Pancreas (tissue), 10 donors: Measurements from ENCODE around the gene FCGBP. TPM values are rescaled to one million over a fixed set of nuclear protein-coding genes. Genes with fewer than 3 reads are reported as not detected.
"Not testable (repeated sequence)": the region's sequence is repeated elsewhere in the genome, so short reads cannot be mapped to it uniquely, and the experiment has no call there.

Source experiments
- ATAC-seq, 4 donors: fragments of 200-7000 bp; cut with Tn5 transposase; one replicate each; pipeline versions ENCODE4 v1.8.0 to v1.9.1; 2020; ENCODE audit warnings: mild to moderate bottlenecking in 4 of 4, moderate library complexity in 4 of 4
- DNase-seq, 6 donors: peaks; one replicate each; pipeline ENCODE4 v3.0.0-alpha.2; 2020
- FAIRE-seq: peaks from 2 replicates; lab custom pipeline; 2012; peaks lifted over from hg19 to GRCh38; lab: Jason Lieb, UNC
- H3K27ac ChIP-seq, 4 donors: fragments of 200-600 bp; sonication (generic); 1 replicate in 3 of 4; 2 replicates in 1 of 4; pipeline versions ENCODE4 v1.5.0 to v1.8.0; 2020
- H3K27me3 ChIP-seq, 4 donors: fragments of 200-600 bp; one replicate each; pipeline ENCODE4 v1.8.0; 2021
- H3K36me3 ChIP-seq, 3 donors: fragments of 200-600 bp; sonication (generic) in 1 of 3; one replicate each; pipeline versions ENCODE4 v1.5.0 to v1.8.0; 2020 to 2021
- H3K4me1 ChIP-seq, 3 donors: fragments of 200-600 bp; one replicate each; pipeline ENCODE4 v1.8.0; 2021
- H3K4me3 ChIP-seq, 4 donors: fragments of 200-600 bp; sonication (generic) in 2 of 4; one replicate each; pipeline versions ENCODE4 v1.5.0 to v1.8.0; 2020 to 2021
- H3K9me3 ChIP-seq, 4 donors: fragments of 200-600 bp; one replicate each; pipeline ENCODE4 v1.8.0; 2021
- CTCF ChIP-seq, 4 donors: fragments of 200-600 bp; sonication (generic) in 3 of 4; IDR thresholded peaks; one replicate each; pipeline versions ENCODE4 v1.5.0 to v1.8.0; 2021; ENCODE audit warnings: antibody characterized with exemption in 4 of 4
- WGBS, 2 donors: extraction: QIAGEN DNeasy Blood & Tissue Kit; methylation state at CpG; one replicate each; pipeline ENCODE4 v1.1.7; 2013; 5-methylcytosine and 5-hydroxymethylcytosine counted together
- intact Hi-C, 3 donors: fragments of 100-400 bp; cut with DNase I; formaldehyde crosslinking; loops; one replicate each; pipeline versions ENCODE4 v1.11.1 to v1.14.2; 2022
- polyA plus RNA-seq, 2 donors: library from polyadenylated mRNA; stranded (reverse); fragments of 200-250 nt; gene quantifications; one replicate each; pipeline ENCODE4 v1.2.3, GENCODE V29; 2013
- total RNA-seq, 6 donors: library from RNA; stranded (reverse); fragmentation: NEBNext Ultra II Directional in 4 of 6; extraction: Animal tissue kit (Norgen Biotek cat#: 25700) in 4 of 6; gene quantifications; one replicate each; pipeline versions ENCODE4 v1.2.1 to v1.2.4, GENCODE V29; 2021 to 2023
- donor health status: healthy with polysubstance abuse.
- donor health status: DM: no; HTN: no; CAD: no; lungs with moderate emphysema.
- donor health status: DM: no; HTN: no; CAD: no.
- donor health status: control.
- donor health status: control.
- donor health status: Bipolar disorder and iron deficiency.
- donor health status: DM: yes; HTN: yes; CAD: no.
- donor health status: DM: no; HTN: no; CAD: no.
- donor health status: DM: no; HTN: no; CAD: no.
- donor health status: DM: yes; HTN: yes; CAD: no.

The FCGBP gene
- total and polyA plus RNA-seq, 8 donors: 1.4 to 118 (median 23.6) TPM

- TF ChIP-seq CTCF (IDR thresholded peaks at IDR 0.05): no peak
- peaks cover 0 to 4% (median 2%) of the 10 kb centered on the region in 3 donors for H3K36me3 ChIP-seq
- WGBS, 2 donors: 88 to 95% methylated on average over 6 of the region's 6 CpGs
- no peaks in the 10 kb centered on the region for H3K27me3 ChIP-seq
- ATAC-seq (no peak), FAIRE-seq (no peak), DNase-seq (no peak)
- no peak overlapping the region for H3K27ac ChIP-seq
- H3K4me1 ChIP-seq: peaks cover 0 to 7% (median 6%) of the 10 kb centered on the region in 3 donors
- intact Hi-C loops: loop anchor here in 1 of 3 donors (10.0 kb wide), 1 partner anchor 74 kb away; no protein-coding TSS in a partner anchor
- H3K9me3 ChIP-seq: no peaks in the 10 kb centered on the region
- H3K4me3 ChIP-seq: no peak overlapping the region
These were observed 34.8 kb upstream of the FCGBP start for GRCh38 chr19:39969266-39969665.

GRCh38 chr19:39968789-39969188 lies 34.4 kb upstream of the FCGBP start:
- 95 to 98% methylated on average over 15 of the region's 15 CpGs for WGBS, 2 donors
- Histone ChIP-seq H3K9me3 (no peaks in the 10 kb centered on the region), H3K27ac (no peak overlapping the region), H3K4me1 (peaks cover 0 to 7% (median 6%) of the 10 kb centered on the region in 3 donors), H3K36me3 (no peaks in the 10 kb centered on the region), H3K27me3 (no peaks in the 10 kb centered on the region), H3K4me3 (no peak overlapping the region)
- intact Hi-C loops: loop anchor here in 1 of 3 donors (10.0 kb wide), 1 partner anchor 74 kb away; no protein-coding TSS in a partner anchor
- no peak for DNase-seq
- ATAC-seq: no peak
- TF ChIP-seq CTCF (IDR thresholded peaks at IDR 0.05): no peak
- FAIRE-seq: no peak

- no peak overlapping the region for H3K4me3 ChIP-seq
- WGBS, 2 donors: 82 to 88% methylated on average over 9 of the region's 9 CpGs
- H3K36me3 ChIP-seq: no peaks in the 10 kb centered on the region
- H3K27me3 ChIP-seq: no peaks in the 10 kb centered on the region
- DNase-seq: no peak
- no peak for TF ChIP-seq CTCF (IDR thresholded peaks at IDR 0.05)
- no peak for FAIRE-seq
- H3K4me1 ChIP-seq: peaks cover 0 to 7% (median 6%) of the 10 kb centered on the region in 3 donors
- no peak overlapping the region for H3K27ac ChIP-seq
- no peak for ATAC-seq
- H3K9me3 ChIP-seq: no peaks in the 10 kb centered on the region
- intact Hi-C loops: loop anchor here in 1 of 3 donors (10.0 kb wide), 1 partner anchor 73 kb away; no protein-coding TSS in a partner anchor
These were observed 33.1 kb upstream of the FCGBP start for GRCh38 chr19:39967561-39967960.

- FAIRE-seq (no peak), ATAC-seq (no peak), DNase-seq (no peak)
- Histone ChIP-seq H3K36me3 (no peaks in the 10 kb centered on the region), H3K4me3 (no peak overlapping the region), H3K9me3 (no peaks in the 10 kb centered on the region), H3K27me3 (no peaks in the 10 kb centered on the region), H3K27ac (no peak overlapping the region), H3K4me1 (peaks cover 0 to under 1% (median 0%) of the 10 kb centered on the region in 3 donors)
- 65 to 68% methylated on average over 5 to 6 of the region's 6 CpGs for WGBS, 2 donors
- intact Hi-C loops: loop anchor here in 1 of 3 donors (10.0 kb wide), 1 partner anchor 72 kb away; no protein-coding TSS in a partner anchor
- TF ChIP-seq CTCF (IDR thresholded peaks at IDR 0.05): no peak
These were observed 32.2 kb upstream of the FCGBP start for GRCh38 chr19:39966617-39967016.

- Histone ChIP-seq H3K4me3 (no peak overlapping the region), H3K4me1 (no peaks in the 10 kb centered on the region), H3K27me3 (no peaks in the 10 kb centered on the region), H3K27ac (no peak overlapping the region), H3K9me3 (no peaks in the 10 kb centered on the region), H3K36me3 (no peaks in the 10 kb centered on the region)
- DNase-seq (no peak), ATAC-seq (no peak), FAIRE-seq (peak; percentile 5)
- intact Hi-C loops: loop anchor here in 1 of 3 donors (10.0 kb wide), 1 partner anchor 69 kb away; no protein-coding TSS in a partner anchor
- WGBS, 2 donors: 68 to 73% methylated on average over 3 of the region's 3 CpGs
- TF ChIP-seq CTCF (IDR thresholded peaks at IDR 0.05): no peak
These were observed 29.5 kb upstream of the FCGBP start for GRCh38 chr19:39963898-39964297.

GRCh38 chr19:39959407-39959806 lies 25.0 kb upstream of the FCGBP start:
- H3K9me3 ChIP-seq, FAIRE-seq, H3K27ac ChIP-seq, H3K4me1 ChIP-seq, intact Hi-C loops, H3K36me3 ChIP-seq, ATAC-seq, H3K27me3 ChIP-seq, H3K4me3 ChIP-seq: not testable (repeated sequence)
- 70 to 72% methylated on average over 9 to 10 of the region's 13 CpGs for WGBS, 2 donors
- peak in 1 of 6 donors; percentile 4 for DNase-seq

- DNase-seq, H3K9me3 ChIP-seq, intact Hi-C loops, H3K4me1 ChIP-seq, H3K4me3 ChIP-seq, H3K27ac ChIP-seq, FAIRE-seq, H3K36me3 ChIP-seq, ATAC-seq, H3K27me3 ChIP-seq: not testable (repeated sequence)
- 91 to 93% methylated on average over 3 of the region's 3 CpGs for WGBS, 2 donors
These were observed 24.5 kb upstream of the FCGBP start for GRCh38 chr19:39958942-39959341.
